GM12872 (cell line): ENCODE data around the gene RIOX2.

ENCODE experiments used
- CTCF ChIP-seq: IDR thresholded peaks from 3 replicates; pipeline ENCODE4 v1.5.1; 2011; ENCODE audit warnings: low read depth, mild to moderate bottlenecking, low read length, moderate library complexity; ENCODE audit not compliant: insufficient read depth

The RIOX2 gene

DNA sequence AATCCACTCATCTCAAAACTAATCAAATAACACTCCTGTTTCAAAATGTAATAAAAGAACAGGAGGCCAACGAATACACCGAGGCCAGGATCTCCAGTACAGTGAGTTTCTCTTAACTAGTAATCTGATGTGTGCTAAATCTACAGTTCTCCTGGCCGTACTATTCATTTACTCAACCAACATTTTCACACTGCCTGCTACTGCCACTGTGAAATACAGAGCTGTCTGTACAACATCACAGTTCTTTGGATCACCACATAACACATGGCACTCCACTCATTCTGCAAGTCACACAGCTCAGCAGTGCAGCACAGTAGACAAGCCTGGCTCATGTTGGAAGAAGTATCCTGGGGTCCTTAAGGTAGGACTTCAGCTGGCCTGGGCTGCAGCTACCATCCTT is 21.9 kb downstream of the RIOX2 start:
- no peak for TF ChIP-seq CTCF

- TF ChIP-seq CTCF = no peak
Observed at GRCh38 chr3:97949743-97950142, 22.5 kb downstream of the RIOX2 start.

- no peak for TF ChIP-seq CTCF
Observed at GRCh38 chr3:97949110-97949485, 23.1 kb downstream of the RIOX2 start.

GRCh38 chr3:97948351-97949109 is 23.7 kb downstream of the RIOX2 start:
- TF ChIP-seq CTCF = no peak

GRCh38 chr3:97942801-97943546 is 29.3 kb downstream of the RIOX2 start:
- no peak for TF ChIP-seq CTCF

DNA sequence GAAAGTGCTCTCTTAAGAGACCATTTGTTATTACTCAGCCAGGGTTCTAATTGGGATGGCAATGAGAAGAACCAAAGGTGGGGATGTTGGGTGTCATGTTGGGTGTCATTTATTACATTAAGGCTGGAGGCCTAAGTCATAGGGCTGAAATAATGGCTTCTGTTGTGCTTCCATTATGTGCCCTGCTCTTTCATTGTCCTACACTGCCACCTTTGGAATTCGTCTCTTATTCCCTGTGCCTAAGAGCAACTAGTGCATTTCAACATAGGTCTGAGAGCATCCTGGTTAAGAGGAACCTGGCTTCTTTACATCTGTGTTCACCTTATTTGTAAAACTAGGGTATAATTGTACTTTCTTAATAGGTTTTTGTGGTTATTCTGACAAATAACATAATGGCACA is 32.2 kb downstream of the RIOX2 start:
- TF ChIP-seq CTCF = no peak

GRCh38 chr3:97939401-97939800 is 32.8 kb downstream of the RIOX2 start:
- TF ChIP-seq CTCF = no peak
